ENCODE results near the gene LHFPL6. TPM values are rescaled to one million over a fixed set of nuclear protein-coding genes. Genes with fewer than 3 reads are reported as not detected.

Gene LHFPL6
- total RNA-seq, 1 experiment from 2014 or later = 8.9 TPM

- intact Hi-C loops (cut with micrococcal nuclease) = loop anchor here (10.0 kb wide), 1 partner anchor 272 kb away; no protein-coding TSS in a partner anchor
Measured at GRCh38 chr13:39417131-39417530, 185.9 kb downstream of the LHFPL6 start.

GRCh38 chr13:39415008-39415802 lies 187.8 kb downstream of the LHFPL6 start:
- H3K9me3 Mint-ChIP-seq (ENCODE audit: unreplicated experiment) = no peaks in the 10 kb centered on the region
- H3K27ac Mint-ChIP-seq (ENCODE audit: low read depth, unreplicated experiment) = no peak overlapping the region
- DNase-seq (ENCODE audit: unreplicated experiment) = peak; percentile 47
- no peak overlapping the region for H3K4me3 Mint-ChIP-seq (ENCODE audit: unreplicated experiment)
- no TSS peak for BruUV-seq (replicated peaks)
- intact Hi-C loops (cut with micrococcal nuclease) = loop anchor here (1.0 to 10.0 kb wide), 3 partner anchors 187 to 270 kb away; no protein-coding TSS in a partner anchor
- H3K4me1 Mint-ChIP-seq (ENCODE audit: insufficient read depth, unreplicated experiment) = peaks cover 4% of the 10 kb centered on the region
- no peaks in the 10 kb centered on the region for H3K27me3 Mint-ChIP-seq (ENCODE audit: insufficient read depth, unreplicated experiment)
- no peaks in the 10 kb centered on the region for H3K36me3 Mint-ChIP-seq (ENCODE audit: insufficient read depth, unreplicated experiment)
- POLR2A ChIA-PET = no interaction called here
- TF ChIP-seq CTCF (IDR thresholded peaks at IDR 0.05; ENCODE audit: unreplicated experiment) = peak; percentile 19
- CTCF ChIA-PET = interaction anchor here (0.6 to 3.5 kb wide), 10 partner anchors 13 to 262 kb away, joined by 3 to 21 read pairs (median 3); no protein-coding TSS in a partner anchor

More at GRCh38 chr13:39417131-39417530, 185.9 kb downstream of the LHFPL6 start:
- Mint-ChIP-seq H3K4me1 (ENCODE audit: insufficient read depth, unreplicated experiment) (no peaks in the 10 kb centered on the region), H3K36me3 (ENCODE audit: insufficient read depth, unreplicated experiment) (no peaks in the 10 kb centered on the region), H3K4me3 (ENCODE audit: unreplicated experiment) (no peak overlapping the region), H3K9me3 (ENCODE audit: unreplicated experiment) (no peaks in the 10 kb centered on the region), H3K27me3 (ENCODE audit: insufficient read depth, unreplicated experiment) (no peaks in the 10 kb centered on the region), H3K27ac (ENCODE audit: low read depth, unreplicated experiment) (no peak overlapping the region)
- peak; percentile 6 for DNase-seq (ENCODE audit: unreplicated experiment)
- TF ChIP-seq CTCF (IDR thresholded peaks at IDR 0.05; ENCODE audit: unreplicated experiment) = no peak
- BruUV-seq (replicated peaks) = no TSS peak
- POLR2A ChIA-PET = no interaction called here
- CTCF ChIA-PET = interaction anchor here (1.0 to 1.7 kb wide), 3 partner anchors 185 to 199 kb away, joined by 3 to 8 read pairs (median 7); no protein-coding TSS in a partner anchor

GRCh38 chr13:39414339-39414738 lies 188.7 kb downstream of the LHFPL6 start:
- Mint-ChIP-seq H3K4me3 (ENCODE audit: unreplicated experiment) (no peak overlapping the region), H3K9me3 (ENCODE audit: unreplicated experiment) (no peaks in the 10 kb centered on the region), H3K4me1 (ENCODE audit: insufficient read depth, unreplicated experiment) (peaks cover 6% of the 10 kb centered on the region), H3K27me3 (ENCODE audit: insufficient read depth, unreplicated experiment) (no peaks in the 10 kb centered on the region), H3K36me3 (ENCODE audit: insufficient read depth, unreplicated experiment) (no peaks in the 10 kb centered on the region), H3K27ac (ENCODE audit: low read depth, unreplicated experiment) (no peak overlapping the region)
- intact Hi-C loops (cut with micrococcal nuclease) = loop anchor here (10.0 kb wide), 1 partner anchor 270 kb away; no protein-coding TSS in a partner anchor
- no peak for DNase-seq (ENCODE audit: unreplicated experiment)
- CTCF ChIA-PET = interaction anchor here (1.0 to 3.5 kb wide), 3 partner anchors 16 to 249 kb away, joined by 3 to 21 read pairs (median 3); no protein-coding TSS in a partner anchor
- no TSS peak for BruUV-seq (replicated peaks)
- TF ChIP-seq CTCF (IDR thresholded peaks at IDR 0.05; ENCODE audit: unreplicated experiment) = no peak
- POLR2A ChIA-PET = interaction anchor here (0.9 kb wide), 1 partner anchor 202 kb away, joined by 3 read pairs; no protein-coding TSS in a partner anchor

GRCh38 chr13:39411511-39411910 lies 191.5 kb downstream of the LHFPL6 start:
- H3K9me3 Mint-ChIP-seq (ENCODE audit: unreplicated experiment) = no peaks in the 10 kb centered on the region
- ChIA-PET POLR2A (interaction anchor here (1.2 to 1.5 kb wide), 2 partner anchors 11 to 31 kb away, joined by 3 read pairs; no protein-coding TSS in a partner anchor), CTCF (interaction anchor here (0.7 to 1.2 kb wide), 6 partner anchors 13 to 267 kb away, joined by 3 to 4 read pairs (median 4); partner anchors contain the start of gene LHFPL6)
- H3K4me3 Mint-ChIP-seq (ENCODE audit: unreplicated experiment) = no peak overlapping the region
- no peaks in the 10 kb centered on the region for H3K27me3 Mint-ChIP-seq (ENCODE audit: insufficient read depth, unreplicated experiment)
- H3K36me3 Mint-ChIP-seq (ENCODE audit: insufficient read depth, unreplicated experiment) = no peaks in the 10 kb centered on the region
- no peak for TF ChIP-seq CTCF (IDR thresholded peaks at IDR 0.05; ENCODE audit: unreplicated experiment)
- intact Hi-C loops (cut with micrococcal nuclease) = loop anchor here (10.0 kb wide), 1 partner anchor 267 kb away; no protein-coding TSS in a partner anchor
- no peak for DNase-seq (ENCODE audit: unreplicated experiment)
- no peak overlapping the region for H3K27ac Mint-ChIP-seq (ENCODE audit: low read depth, unreplicated experiment)
- peaks cover 6% of the 10 kb centered on the region for H3K4me1 Mint-ChIP-seq (ENCODE audit: insufficient read depth, unreplicated experiment)
- BruUV-seq (replicated peaks) = no TSS peak

Measured in MCF 10A (cell line).